Activated naive CD4-positive, alpha-beta T cell treated with anti-CD3 and anti-CD28 coated beads, Interleukin-2, amount 50 U/mL, for 72 hours (primary cell): ENCODE results near the gene PPP1R9B. TPM values are rescaled to one million over a fixed set of nuclear protein-coding genes. Genes with fewer than 3 reads are reported as not detected.
A peak's percentile ranks its signal among the peaks of the same experiment; 100 is the strongest.

Source experiments
- ATAC-seq, 2 donors: fragments of 150-1000 bp; cut with Tn5 transposase; 2 replicates each; pipeline ENCODE4 v1.10.0; 2021; ENCODE audit warnings: mild to moderate bottlenecking in 2 of 2, moderate library complexity in 2 of 2
- DNase-seq, 2 donors: peaks; one replicate each; pipeline ENCODE4 v3.0.0; 2021 to 2022; ENCODE audit warnings: low spot score in 2 of 2
- H3K27ac Mint-ChIP-seq, 2 donors: one replicate each; pipeline ENCODE4 v1.8.0; 2022; ENCODE audit warnings: mild to moderate bottlenecking in 2 of 2, mixed read lengths in 2 of 2
- H3K36me3 Mint-ChIP-seq, 2 donors: one replicate each; pipeline ENCODE4 v1.8.0; 2022; ENCODE audit warnings: mixed read lengths in 2 of 2
- H3K9me3 Mint-ChIP-seq, 2 donors: one replicate each; pipeline ENCODE4 v1.8.0; 2022; ENCODE audit warnings: mixed read lengths in 2 of 2
- total RNA-seq, 2 donors: library from RNA; stranded (reverse); gene quantifications; one replicate each; pipeline ENCODE4 v1.2.3, GENCODE V29; 2022

Gene PPP1R9B
- total RNA-seq, 2 donors from 2014 or later, result 74.4 to 112 TPM

DNA sequence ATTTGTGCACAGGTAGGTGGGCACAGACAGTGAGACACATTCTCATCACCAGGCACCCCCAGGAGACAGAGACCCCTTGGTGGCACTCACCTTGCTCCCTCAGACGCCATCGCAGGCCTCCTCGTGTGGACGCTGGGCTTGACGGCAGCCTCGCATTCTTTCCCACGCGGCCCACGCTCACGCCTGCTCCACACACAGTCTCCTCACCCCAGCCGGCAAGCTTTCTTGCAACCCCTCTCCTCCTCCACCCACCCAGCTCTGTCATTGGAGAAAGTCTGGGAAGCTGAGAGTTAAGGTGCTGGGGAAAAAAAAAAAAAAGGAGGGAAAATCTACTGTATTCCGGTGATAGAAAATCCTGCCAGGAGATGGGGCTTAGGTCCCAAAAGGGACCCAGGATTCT is 30.1 kb upstream of the PPP1R9B start:
- ATAC-seq (no peak), DNase-seq (no peak)
- no peaks in the 10 kb centered on the region for H3K9me3 Mint-ChIP-seq
- H3K27ac Mint-ChIP-seq, result no peak overlapping the region
- H3K36me3 Mint-ChIP-seq, result no peaks in the 10 kb centered on the region

DNA sequence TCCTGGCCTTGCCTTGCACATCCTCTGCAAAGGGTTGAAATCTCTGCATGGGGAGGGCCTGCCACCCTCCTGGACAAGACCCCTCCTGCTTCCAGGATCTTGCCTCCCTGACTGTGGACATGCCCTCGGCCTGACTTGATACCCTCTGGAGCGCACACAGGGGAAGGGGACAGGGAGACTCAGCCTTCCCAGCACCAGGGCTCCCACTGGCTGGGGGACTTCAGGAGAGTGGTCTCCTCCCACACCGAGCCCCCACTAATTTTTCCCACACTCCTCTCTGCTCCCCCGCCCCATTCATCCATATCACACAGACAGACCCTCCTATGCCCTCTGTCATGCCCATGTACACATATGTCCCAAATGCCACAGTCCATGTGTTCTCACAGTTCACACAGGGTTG is 29.6 kb upstream of the PPP1R9B start:
- Mint-ChIP-seq H3K36me3 (no peaks in the 10 kb centered on the region), H3K9me3 (no peaks in the 10 kb centered on the region), H3K27ac (no peak overlapping the region)

GRCh38 chr17:50177983-50178834 is 27.7 kb upstream of the PPP1R9B start:
- no peaks in the 10 kb centered on the region for H3K36me3 Mint-ChIP-seq
- no peaks in the 10 kb centered on the region for H3K9me3 Mint-ChIP-seq
- H3K27ac Mint-ChIP-seq, result peak overlapping the region in 1 of 2 donors; percentile 57
- ATAC-seq (peak; percentile 87 to 95), DNase-seq (peak in 1 of 2 donors; percentile 49)

More for the DNA sequence above, 29.6 kb upstream of the PPP1R9B start:
- no peak for DNase-seq
- no peak for ATAC-seq

- Mint-ChIP-seq H3K9me3 (no peaks in the 10 kb centered on the region), H3K27ac (peak overlapping the region in 1 of 2 donors; percentile 57), H3K36me3 (no peaks in the 10 kb centered on the region)
- ATAC-seq (no peak), DNase-seq (no peak)
Observed at GRCh38 chr17:50177476-50177875, 27.0 kb upstream of the PPP1R9B start.

DNA sequence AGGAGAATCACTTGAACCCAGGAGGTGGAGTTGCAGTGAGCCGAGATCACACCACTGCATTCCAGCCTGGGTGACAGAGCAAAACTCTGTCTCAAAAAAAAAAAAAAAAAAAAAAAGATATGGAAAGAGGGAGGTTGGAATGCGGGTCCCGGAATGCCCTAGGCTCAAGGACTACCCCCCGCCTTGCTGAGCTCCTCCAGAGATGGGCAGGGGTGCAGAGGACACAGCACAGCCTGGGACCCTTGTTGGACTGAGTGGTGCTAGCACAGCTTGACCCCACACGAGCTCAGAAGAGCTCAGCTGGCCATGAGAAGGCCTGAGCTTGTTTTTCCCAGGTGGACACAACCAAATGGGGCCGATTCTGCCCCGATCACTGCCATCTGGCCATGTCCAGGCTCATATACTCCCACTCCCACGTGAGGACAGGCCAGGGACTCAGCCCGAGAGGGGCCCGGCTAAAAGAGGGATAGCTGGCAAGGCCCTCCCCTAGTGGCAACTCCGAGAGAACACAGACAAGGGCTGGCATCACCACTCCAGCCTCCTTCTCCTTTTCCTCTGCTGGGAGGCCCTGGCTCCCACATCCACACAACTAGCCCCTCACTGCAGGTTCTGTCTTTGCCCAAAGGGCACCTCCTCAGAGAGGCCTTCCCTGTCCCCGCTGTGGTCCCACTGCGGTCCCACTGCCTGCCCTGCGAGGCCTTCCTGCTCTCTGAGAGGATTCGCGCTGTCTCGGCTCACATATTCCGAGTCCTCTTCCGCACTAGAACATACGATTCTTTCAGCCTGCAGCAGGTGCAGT is 26.3 kb upstream of the PPP1R9B start:
- Mint-ChIP-seq H3K36me3 (no peaks in the 10 kb centered on the region), H3K27ac (no peak overlapping the region), H3K9me3 (no peaks in the 10 kb centered on the region)
- DNase-seq, result no peak
- ATAC-seq, result no peak

- H3K9me3 Mint-ChIP-seq, result no peaks in the 10 kb centered on the region
- H3K27ac Mint-ChIP-seq, result no peak overlapping the region
- no peak for ATAC-seq
- H3K36me3 Mint-ChIP-seq, result no peaks in the 10 kb centered on the region
- DNase-seq, result no peak
Observed at GRCh38 chr17:50175035-50175807, 24.7 kb upstream of the PPP1R9B start.

- no peaks in the 10 kb centered on the region for H3K9me3 Mint-ChIP-seq
- no peaks in the 10 kb centered on the region for H3K36me3 Mint-ChIP-seq
- no peak for ATAC-seq
- DNase-seq, result no peak
- H3K27ac Mint-ChIP-seq, result no peak overlapping the region
Observed at GRCh38 chr17:50174444-50174843, 24.0 kb upstream of the PPP1R9B start.

DNA sequence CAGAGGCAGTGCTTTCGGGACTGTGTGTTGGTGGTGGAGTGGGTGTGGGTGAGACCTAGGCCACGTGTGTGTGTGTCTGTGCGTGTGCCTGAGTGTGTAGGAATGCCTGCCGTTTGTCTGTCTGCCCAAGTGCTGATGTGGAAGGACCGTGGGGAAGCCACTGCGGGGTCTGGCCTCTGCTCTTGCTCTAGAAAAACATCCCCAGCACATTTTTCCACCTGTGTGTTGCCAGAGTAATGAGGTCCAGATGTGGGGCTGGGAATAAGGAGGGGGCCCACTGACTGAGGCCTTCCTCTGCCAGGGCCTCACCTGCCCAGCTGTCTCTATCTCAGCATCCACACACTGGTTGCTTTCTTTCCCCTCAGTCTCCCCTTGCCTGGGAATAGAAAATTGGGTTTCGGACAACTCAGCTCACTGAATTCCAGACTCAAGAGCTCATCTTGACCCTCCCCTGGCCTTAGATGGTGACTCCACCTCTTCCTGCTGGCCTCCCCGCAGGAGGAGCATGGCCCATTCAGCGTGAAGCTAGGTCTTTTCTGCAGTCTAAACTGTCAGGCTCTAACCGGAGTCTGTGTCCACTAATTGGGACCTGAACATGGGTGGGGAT is 23.0 kb upstream of the PPP1R9B start:
- DNase-seq, result no peak
- H3K9me3 Mint-ChIP-seq, result no peaks in the 10 kb centered on the region
- H3K36me3 Mint-ChIP-seq, result no peaks in the 10 kb centered on the region
- no peak for ATAC-seq
- H3K27ac Mint-ChIP-seq, result no peak overlapping the region

DNA sequence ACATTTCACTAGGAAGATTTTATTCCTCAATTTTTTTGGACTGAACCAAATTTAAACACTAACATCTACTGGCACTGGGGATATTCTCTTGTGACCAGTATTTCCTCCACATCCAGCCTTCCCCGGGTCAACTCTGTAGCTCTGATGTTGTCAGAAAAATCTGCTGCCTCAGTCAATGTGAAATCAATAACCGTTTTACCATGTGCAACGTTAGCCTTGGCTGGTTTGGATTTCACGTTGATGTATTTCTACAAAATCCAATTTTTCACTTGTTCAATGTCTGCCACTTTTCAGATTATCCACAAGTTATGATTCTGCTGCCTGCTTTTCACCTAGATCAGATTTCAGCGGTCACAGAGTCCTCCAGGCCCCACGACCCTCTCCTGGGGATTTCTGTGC is 22.5 kb upstream of the PPP1R9B start:
- DNase-seq (no peak), ATAC-seq (no peak)
- Mint-ChIP-seq H3K27ac (no peak overlapping the region), H3K36me3 (no peaks in the 10 kb centered on the region), H3K9me3 (no peaks in the 10 kb centered on the region)

DNA sequence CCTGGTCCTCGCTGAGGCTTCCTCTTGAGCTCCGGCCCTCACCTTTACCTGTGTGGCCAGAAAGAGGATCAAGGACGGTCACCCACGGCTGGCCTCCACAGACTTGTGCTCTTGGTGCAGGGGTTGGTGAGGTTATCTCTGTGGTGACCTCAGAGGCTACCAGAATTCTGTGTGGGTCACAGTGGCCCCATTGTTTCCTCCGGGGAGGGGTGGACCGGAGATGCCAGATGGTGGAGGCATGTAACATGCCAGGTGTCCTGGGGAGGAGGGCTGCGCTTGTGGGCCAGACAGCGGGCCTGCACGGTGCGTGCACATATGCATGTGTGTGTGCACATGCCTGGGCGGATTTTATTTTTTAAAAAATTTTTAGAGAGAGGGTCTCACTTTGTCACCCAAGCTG is 21.7 kb upstream of the PPP1R9B start:
- Mint-ChIP-seq H3K9me3 (no peaks in the 10 kb centered on the region), H3K36me3 (no peaks in the 10 kb centered on the region), H3K27ac (no peak overlapping the region)
- ATAC-seq (no peak), DNase-seq (no peak)

DNA sequence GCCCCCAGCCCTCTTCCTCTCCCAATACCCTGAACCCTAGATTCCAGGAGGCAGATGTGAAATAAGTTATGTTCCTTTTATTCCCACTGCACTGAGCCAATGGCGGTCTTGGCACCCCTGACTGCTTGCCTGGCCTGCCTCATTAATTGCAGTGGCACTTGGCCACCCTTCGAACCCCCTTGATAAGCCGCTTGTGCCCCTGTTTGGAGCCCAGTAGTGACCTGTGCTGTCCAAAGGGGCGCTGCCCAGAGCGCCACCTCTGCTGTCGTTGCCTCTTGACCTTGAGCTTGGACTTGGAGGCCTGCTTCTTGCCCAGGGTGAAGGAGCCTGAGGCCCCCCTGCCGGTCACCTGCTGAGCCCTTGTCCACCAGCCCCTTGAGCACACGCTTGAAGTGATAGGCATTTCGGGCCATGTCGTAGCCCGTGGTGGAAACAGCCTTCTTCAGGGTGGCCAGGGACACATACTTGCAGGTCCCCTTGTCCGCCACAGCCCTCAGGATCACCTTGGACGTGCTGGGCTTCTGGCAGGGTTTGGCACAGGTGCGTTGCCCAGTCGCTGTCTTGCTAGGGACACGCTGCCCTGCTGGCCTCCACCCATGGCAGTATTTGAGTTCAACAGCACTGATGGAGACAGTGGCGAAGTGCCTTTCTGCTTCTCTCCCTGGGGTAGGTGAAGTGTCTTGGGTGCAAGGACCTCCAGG is 21.0 kb upstream of the PPP1R9B start:
- H3K9me3 Mint-ChIP-seq, result no peaks in the 10 kb centered on the region
- no peak overlapping the region for H3K27ac Mint-ChIP-seq
- ATAC-seq (no peak), DNase-seq (no peak)
- no peaks in the 10 kb centered on the region for H3K36me3 Mint-ChIP-seq

DNA sequence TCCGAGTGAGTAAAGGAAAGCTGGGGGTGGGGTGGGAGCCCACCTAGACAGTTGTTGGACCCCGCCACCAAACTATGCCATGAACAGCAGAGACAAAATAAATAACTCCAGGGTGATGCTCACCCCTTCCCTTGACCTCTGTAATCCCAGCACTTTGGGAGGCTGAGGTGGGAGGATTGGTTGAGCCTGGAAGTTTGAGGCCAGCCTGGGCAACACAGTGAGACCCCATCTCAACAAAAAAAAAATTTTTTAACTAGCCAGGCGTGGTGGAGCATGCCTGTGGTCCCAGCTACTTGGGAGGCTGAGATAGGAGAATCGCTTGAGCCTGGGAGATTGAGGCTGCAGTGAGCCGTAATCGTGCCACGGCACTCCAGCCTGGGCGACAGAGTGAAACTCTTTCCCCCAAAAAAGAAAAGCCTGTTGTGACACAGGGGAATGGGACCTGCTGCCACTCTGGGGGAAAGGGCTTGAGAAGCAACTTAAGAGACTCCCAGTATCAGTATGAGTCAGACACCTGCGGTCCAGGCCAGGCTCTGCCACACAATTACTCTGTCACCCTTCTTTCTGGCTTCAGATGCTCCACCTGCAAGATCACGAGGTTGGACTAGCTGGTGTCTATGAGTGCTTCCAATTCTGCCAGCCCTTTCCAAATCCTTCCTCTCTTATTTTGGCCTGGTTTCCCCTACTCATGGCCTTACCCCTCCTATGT is 20.3 kb upstream of the PPP1R9B start:
- H3K9me3 Mint-ChIP-seq, result no peaks in the 10 kb centered on the region
- peak in 1 of 2 donors; percentile 59 for ATAC-seq

GRCh38 chr17:50169881-50170459 is 19.5 kb upstream of the PPP1R9B start:
- Mint-ChIP-seq H3K9me3 (no peaks in the 10 kb centered on the region), H3K27ac (peak overlapping the region in 1 of 2 donors; percentile 79), H3K36me3 (no peaks in the 10 kb centered on the region)
- ATAC-seq, result no peak
- DNase-seq, result no peak

More for the DNA sequence above, 20.3 kb upstream of the PPP1R9B start:
- DNase-seq, result no peak
- Mint-ChIP-seq H3K27ac (no peak overlapping the region), H3K36me3 (no peaks in the 10 kb centered on the region)

- peak in 1 of 2 donors; percentile 54 for DNase-seq
- Mint-ChIP-seq H3K27ac (peak overlapping the region in 1 of 2 donors; percentile 79), H3K36me3 (no peaks in the 10 kb centered on the region), H3K9me3 (no peaks in the 10 kb centered on the region)
- peak; percentile 73 to 82 for ATAC-seq
Observed at GRCh38 chr17:50169121-50169764, 18.8 kb upstream of the PPP1R9B start.

- H3K27ac Mint-ChIP-seq, result peak overlapping the region in 1 of 2 donors; percentile 79
- H3K36me3 Mint-ChIP-seq, result no peaks in the 10 kb centered on the region
- no peaks in the 10 kb centered on the region for H3K9me3 Mint-ChIP-seq
- DNase-seq, result no peak
- no peak for ATAC-seq
Observed at GRCh38 chr17:50168319-50168718, 17.8 kb upstream of the PPP1R9B start.
